A673 (cell line): ENCODE results near the gene LCORL. TPM values are rescaled to one million over a fixed set of nuclear protein-coding genes. Genes with fewer than 3 reads are reported as not detected.

Experiments
- BruUV-seq: library from RNA; stranded (reverse); fragments of 400-500 nt; replicated peaks from 2 replicates; lab custom pipeline; 2021; lab: Mats Ljungman, UMichigan
- CTCF ChIA-PET: fragments of 300-600 bp; sonication (Branson Sonifier 250); formaldehyde crosslinking; loops from one replicate; lab custom pipeline; 2022; ENCODE audit warnings: antibody characterized with exemption; lab: Charles Lee
- POLR2A ChIA-PET: fragments of 300-600 bp; sonication (Branson Sonifier 250); formaldehyde crosslinking; loops from one replicate; lab custom pipeline; 2022; ENCODE audit warnings: antibody characterized with exemption; ENCODE audit not compliant: low non-redundant PET; lab: Charles Lee
- DNase-seq: peaks from one replicate; pipeline ENCODE4 v3.0.0-alpha.2; 2015; ENCODE audit warnings: low spot score
- H3K27ac ChIP-seq: fragments of 200-600 bp; sonication (generic); 2 replicates; pipeline ENCODE4 v1.5.1; 2016; ENCODE audit warnings: mixed run types, low read depth, mild to moderate bottlenecking, mixed read lengths, antibody characterized with exemption, low read length; ENCODE audit not compliant: poor library complexity, severe bottlenecking
- H3K27me3 ChIP-seq: fragments of 200-600 bp; sonication (generic); replicated peaks from 2 replicates; pipeline ENCODE4 v1.6.1; 2017; ENCODE audit warnings: mixed run types, low read depth, mild to moderate bottlenecking, mixed read lengths, antibody characterized with exemption, low read length; ENCODE audit not compliant: insufficient read depth, poor library complexity
- H3K36me3 ChIP-seq: fragments of 200-600 bp; sonication (generic); 2 replicates; pipeline ENCODE4 v1.6.1; 2016; ENCODE audit warnings: mixed run types, mild to moderate bottlenecking, mixed read lengths, antibody characterized with exemption, low read length; ENCODE audit not compliant: insufficient read depth, poor library complexity, severe bottlenecking
- H3K4me1 ChIP-seq: fragments of 200-600 bp; sonication (generic); 2 replicates; pipeline ENCODE4 v1.6.1; 2017; ENCODE audit warnings: mixed run types, mild to moderate bottlenecking, mixed read lengths, antibody characterized with exemption, low read length; ENCODE audit not compliant: insufficient read depth, poor library complexity, severe bottlenecking
- H3K4me3 ChIP-seq: fragments of 200-600 bp; sonication (generic); 2 replicates; pipeline ENCODE4 v1.5.1; 2016; ENCODE audit warnings: low read depth, mixed run types, mild to moderate bottlenecking, mixed read lengths, low read length; ENCODE audit not compliant: poor library complexity, severe bottlenecking
- H3K9me3 ChIP-seq: fragments of 200-600 bp; sonication (generic); 2 replicates; pipeline ENCODE4 v1.6.1; 2016; ENCODE audit warnings: mixed run types, low read depth, mild to moderate bottlenecking, mixed read lengths, antibody characterized with exemption, low read length; ENCODE audit not compliant: poor library complexity, severe bottlenecking
- EZH2 ChIP-seq: fragments of 200-600 bp; sonication (generic); IDR thresholded peaks from 2 replicates; pipeline ENCODE4 v1.6.1; 2017; ENCODE audit warnings: borderline replicate concordance, low read depth, mild to moderate bottlenecking, mixed read lengths, antibody characterized with exemption, low read length; ENCODE audit not compliant: poor library complexity, severe bottlenecking
- intact Hi-C: fragments of 100-400 bp; cut with micrococcal nuclease; formaldehyde crosslinking; loops from one replicate; pipeline ENCODE4 v1.10.0; 2022; ENCODE audit not compliant: unreplicated experiment
- total RNA-seq: library from RNA; stranded (reverse); gene quantifications from 2 replicates; pipeline ENCODE4 v1.2.3, GENCODE V29; 2021
- TF ChIP-seq, protein P1 (sequence below): fragments of 300-800, 200-600 bp; sonication (generic); conservative IDR thresholded peaks from 2 replicates; pipeline ENCODE4 v1.5.1; 2017; ENCODE audit warnings: low read depth, mild to moderate bottlenecking, antibody characterized with exemption, low read length, moderate library complexity, mixed read lengths

The LCORL gene
- total RNA-seq, 1 experiment from 2014 or later, result 29.7 TPM

DNA sequence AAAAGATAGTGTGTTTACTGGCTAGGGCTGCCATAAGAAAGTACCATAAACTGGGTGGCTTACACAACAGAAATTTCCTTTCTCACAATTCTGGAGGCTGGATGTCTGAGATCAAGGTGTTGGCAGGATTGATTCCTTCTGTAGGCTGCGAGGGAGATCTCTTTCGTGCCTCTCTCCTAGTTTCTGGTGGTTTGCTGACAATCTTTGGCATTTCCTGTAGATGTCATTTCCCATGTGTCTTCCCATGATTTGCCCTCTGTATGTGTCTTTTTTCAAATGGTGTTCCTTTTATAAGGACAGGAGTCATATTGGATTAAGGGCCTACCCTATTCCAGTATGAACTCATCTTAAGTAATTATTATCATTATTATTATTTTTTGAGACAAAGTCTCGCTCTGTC is 27.9 kb upstream of the LCORL start:
- no peak for DNase-seq
- intact Hi-C loops, result no loop called here
- Histone ChIP-seq H3K27me3 (no peaks in the 10 kb centered on the region), H3K9me3 (no peaks in the 10 kb centered on the region), H3K27ac (no peak overlapping the region), H3K4me3 (no peak overlapping the region), H3K4me1 (no peaks in the 10 kb centered on the region), H3K36me3 (no peaks in the 10 kb centered on the region)
- ChIA-PET POLR2A (no interaction called here), CTCF (no interaction called here)
- TF ChIP-seq, protein P1, sequence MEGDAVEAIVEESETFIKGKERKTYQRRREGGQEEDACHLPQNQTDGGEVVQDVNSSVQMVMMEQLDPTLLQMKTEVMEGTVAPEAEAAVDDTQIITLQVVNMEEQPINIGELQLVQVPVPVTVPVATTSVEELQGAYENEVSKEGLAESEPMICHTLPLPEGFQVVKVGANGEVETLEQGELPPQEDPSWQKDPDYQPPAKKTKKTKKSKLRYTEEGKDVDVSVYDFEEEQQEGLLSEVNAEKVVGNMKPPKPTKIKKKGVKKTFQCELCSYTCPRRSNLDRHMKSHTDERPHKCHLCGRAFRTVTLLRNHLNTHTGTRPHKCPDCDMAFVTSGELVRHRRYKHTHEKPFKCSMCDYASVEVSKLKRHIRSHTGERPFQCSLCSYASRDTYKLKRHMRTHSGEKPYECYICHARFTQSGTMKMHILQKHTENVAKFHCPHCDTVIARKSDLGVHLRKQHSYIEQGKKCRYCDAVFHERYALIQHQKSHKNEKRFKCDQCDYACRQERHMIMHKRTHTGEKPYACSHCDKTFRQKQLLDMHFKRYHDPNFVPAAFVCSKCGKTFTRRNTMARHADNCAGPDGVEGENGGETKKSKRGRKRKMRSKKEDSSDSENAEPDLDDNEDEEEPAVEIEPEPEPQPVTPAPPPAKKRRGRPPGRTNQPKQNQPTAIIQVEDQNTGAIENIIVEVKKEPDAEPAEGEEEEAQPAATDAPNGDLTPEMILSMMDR, result no peak
- TF ChIP-seq EZH2, result no peak
- no TSS peak for BruUV-seq

- no TSS peak for BruUV-seq
- no peak overlapping the region for H3K4me3 ChIP-seq
- POLR2A ChIA-PET, result no interaction called here
- no peak overlapping the region for H3K27ac ChIP-seq
- no peaks in the 10 kb centered on the region for H3K4me1 ChIP-seq
- H3K36me3 ChIP-seq, result no peaks in the 10 kb centered on the region
- intact Hi-C loops, result no loop called here
- no peaks in the 10 kb centered on the region for H3K27me3 ChIP-seq
- no peaks in the 10 kb centered on the region for H3K9me3 ChIP-seq
- TF ChIP-seq, protein P1, result peak; percentile 19; the same call in 1 of the 2 replicates
- no peak for TF ChIP-seq EZH2
- CTCF ChIA-PET, result no interaction called here
- DNase-seq, result no peak
These were observed 21.2 kb upstream of the LCORL start for GRCh38 chr4:18042754-18043153.

DNA sequence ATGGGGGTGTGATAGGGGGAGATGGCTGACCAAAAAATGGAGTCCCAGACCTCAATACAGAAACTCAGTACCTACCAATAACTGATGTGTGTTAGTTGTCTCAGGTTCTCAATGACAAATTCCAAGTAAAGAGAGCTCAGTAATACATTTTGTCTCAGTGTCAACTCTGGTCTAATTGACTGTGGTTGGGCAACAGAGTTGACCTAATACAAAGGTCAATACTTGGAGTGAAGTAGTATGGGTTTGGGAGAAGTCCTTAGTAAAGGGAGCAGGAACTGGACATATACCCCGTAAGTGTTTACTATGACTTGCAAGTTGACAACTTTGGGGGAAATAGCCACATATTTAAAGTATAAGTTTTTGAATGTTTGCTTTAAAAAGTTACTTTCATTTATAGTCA is 20.5 kb upstream of the LCORL start:
- no peak overlapping the region for H3K4me3 ChIP-seq
- H3K27me3 ChIP-seq, result no peaks in the 10 kb centered on the region
- no peak for TF ChIP-seq EZH2
- TF ChIP-seq, protein P1, result no peak
- H3K9me3 ChIP-seq, result no peaks in the 10 kb centered on the region
- CTCF ChIA-PET, result no interaction called here
- no peak overlapping the region for H3K27ac ChIP-seq
- H3K4me1 ChIP-seq, result no peaks in the 10 kb centered on the region
- DNase-seq, result no peak
- H3K36me3 ChIP-seq, result no peaks in the 10 kb centered on the region
- intact Hi-C loops, result no loop called here
- POLR2A ChIA-PET, result no interaction called here
- no TSS peak for BruUV-seq
